Activated naive CD8-positive, alpha-beta T cell treated with anti-CD3 and anti-CD28 coated beads for 36 hours (primary cell): ENCODE results near the gene ABHD2. TPM values are rescaled to one million over a fixed set of nuclear protein-coding genes. Genes with fewer than 3 reads are reported as not detected.
"Not testable (repeated sequence)": the region's sequence is repeated elsewhere in the genome, so short reads cannot be mapped to it uniquely, and the experiment has no call there.

Experiments
- DNase-seq: peaks from one replicate; pipeline ENCODE4 v3.0.0; 2021
- H3K27ac Mint-ChIP-seq: one replicate; pipeline ENCODE4 v1.8.0; 2022; ENCODE audit warnings: mild to moderate bottlenecking, moderate library complexity, mixed read lengths
- H3K27me3 Mint-ChIP-seq: one replicate; pipeline ENCODE4 v1.8.0; 2022; ENCODE audit warnings: mild to moderate bottlenecking, mixed read lengths
- H3K36me3 Mint-ChIP-seq: one replicate; pipeline ENCODE4 v1.8.0; 2021; ENCODE audit warnings: mild to moderate bottlenecking, mixed read lengths
- H3K4me1 Mint-ChIP-seq: one replicate; pipeline ENCODE4 v1.8.0; 2021; ENCODE audit warnings: mixed read lengths
- H3K4me3 Mint-ChIP-seq: one replicate; pipeline ENCODE4 v1.8.0; 2022; ENCODE audit warnings: mild to moderate bottlenecking, moderate library complexity, mixed read lengths
- H3K9me3 Mint-ChIP-seq: one replicate; pipeline ENCODE4 v1.8.0; 2022; ENCODE audit warnings: mixed read lengths
- total RNA-seq, 2 experiments: library from RNA; stranded (reverse); gene quantifications; one replicate each; pipeline ENCODE4 v1.2.3, GENCODE V29; 2021

ABHD2 gene
- total RNA-seq, 2 experiments from 2014 or later: 47.6 to 49.2 TPM

DNA sequence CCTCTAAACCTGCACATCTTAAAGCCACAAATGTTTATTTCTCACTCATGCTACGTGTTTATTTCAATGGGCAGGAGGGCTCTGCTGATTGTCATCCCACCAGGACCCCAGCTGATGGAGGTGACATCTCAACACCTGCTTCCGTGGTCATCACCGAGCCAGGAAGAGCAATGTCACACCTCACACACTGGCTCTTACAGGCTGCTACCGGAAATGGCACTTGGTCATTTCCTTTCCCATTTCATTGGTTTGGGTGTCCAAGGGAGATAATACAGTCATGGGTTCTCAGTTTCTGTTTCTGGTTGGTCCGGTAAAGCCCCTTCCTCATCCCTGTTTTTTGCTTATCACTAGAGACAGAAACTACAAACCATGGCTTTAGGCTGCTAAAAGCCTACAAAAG lies 41.9 kb downstream of the ABHD2 start:
- no peak for DNase-seq
- no peak overlapping the region for H3K4me3 Mint-ChIP-seq
- H3K27me3 Mint-ChIP-seq: no peaks in the 10 kb centered on the region
- H3K36me3 Mint-ChIP-seq: peaks cover 7% of the 10 kb centered on the region
- no peaks in the 10 kb centered on the region for H3K9me3 Mint-ChIP-seq
- H3K4me1 Mint-ChIP-seq: peaks cover 10% of the 10 kb centered on the region
- no peak overlapping the region for H3K27ac Mint-ChIP-seq

- Mint-ChIP-seq H3K4me1 (peaks cover 21% of the 10 kb centered on the region), H3K36me3 (peaks cover 16% of the 10 kb centered on the region), H3K4me3 (no peak overlapping the region), H3K9me3 (peaks cover 2% of the 10 kb centered on the region), H3K27ac (no peak overlapping the region), H3K27me3 (no peaks in the 10 kb centered on the region)
- DNase-seq: no peak
Observed at GRCh38 chr15:89131731-89132130, 43.5 kb downstream of the ABHD2 start.

GRCh38 chr15:89132611-89133507 lies 44.6 kb downstream of the ABHD2 start:
- no peak for DNase-seq
- Mint-ChIP-seq H3K4me1 (peaks cover 29% of the 10 kb centered on the region), H3K4me3 (no peak overlapping the region), H3K9me3 (peaks cover 2% of the 10 kb centered on the region), H3K27me3 (no peaks in the 10 kb centered on the region), H3K36me3 (peaks cover 18% of the 10 kb centered on the region), H3K27ac (no peak overlapping the region)

GRCh38 chr15:89135387-89136077 lies 47.3 kb downstream of the ABHD2 start:
- DNase-seq, H3K9me3 Mint-ChIP-seq, H3K4me3 Mint-ChIP-seq, H3K27me3 Mint-ChIP-seq, H3K27ac Mint-ChIP-seq: not testable (repeated sequence)
- H3K4me1 Mint-ChIP-seq: peaks cover 30% of the 10 kb centered on the region
- H3K36me3 Mint-ChIP-seq: peaks cover 18% of the 10 kb centered on the region

DNA sequence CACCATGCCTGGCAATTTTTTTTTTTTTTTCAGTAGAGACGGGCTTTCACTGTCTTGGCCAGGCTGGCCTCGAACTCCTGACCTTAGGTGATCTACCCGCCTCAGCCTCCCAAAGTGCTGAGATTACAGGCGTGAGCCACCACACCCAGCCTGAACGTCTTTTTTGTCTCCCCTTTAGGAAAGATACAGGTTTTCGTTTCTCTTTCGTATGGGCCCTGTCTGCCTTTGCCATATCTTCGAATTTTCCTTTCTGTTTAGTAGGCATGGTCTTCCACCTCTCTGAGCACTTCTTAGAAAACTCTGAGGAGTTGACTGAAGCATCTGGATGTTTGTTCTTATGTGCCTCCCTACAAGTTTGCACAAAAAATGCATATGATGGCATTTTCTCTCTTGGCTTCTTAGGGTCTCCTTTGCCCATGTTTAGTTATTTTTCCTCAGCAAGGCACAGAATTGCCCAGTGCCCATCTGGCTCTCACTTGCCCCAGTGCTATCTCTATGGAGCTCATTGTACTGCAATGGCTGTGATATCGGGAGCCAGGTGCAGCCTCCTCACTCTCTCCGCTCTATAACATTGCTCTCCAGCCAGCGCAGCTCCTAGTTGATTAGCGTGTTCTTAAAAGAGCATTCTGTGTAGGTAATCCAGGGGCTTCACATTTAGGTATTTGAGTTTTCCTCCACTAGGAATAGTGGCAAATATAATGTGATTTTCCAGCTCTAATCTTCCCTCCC lies 48.0 kb downstream of the ABHD2 start:
- Mint-ChIP-seq H3K27ac (peak overlapping the region; percentile 6), H3K4me3 (no peak overlapping the region), H3K36me3 (peaks cover 15% of the 10 kb centered on the region), H3K4me1 (peaks cover 32% of the 10 kb centered on the region), H3K27me3 (no peaks in the 10 kb centered on the region), H3K9me3 (peaks cover 2% of the 10 kb centered on the region)
- DNase-seq: no peak

DNA sequence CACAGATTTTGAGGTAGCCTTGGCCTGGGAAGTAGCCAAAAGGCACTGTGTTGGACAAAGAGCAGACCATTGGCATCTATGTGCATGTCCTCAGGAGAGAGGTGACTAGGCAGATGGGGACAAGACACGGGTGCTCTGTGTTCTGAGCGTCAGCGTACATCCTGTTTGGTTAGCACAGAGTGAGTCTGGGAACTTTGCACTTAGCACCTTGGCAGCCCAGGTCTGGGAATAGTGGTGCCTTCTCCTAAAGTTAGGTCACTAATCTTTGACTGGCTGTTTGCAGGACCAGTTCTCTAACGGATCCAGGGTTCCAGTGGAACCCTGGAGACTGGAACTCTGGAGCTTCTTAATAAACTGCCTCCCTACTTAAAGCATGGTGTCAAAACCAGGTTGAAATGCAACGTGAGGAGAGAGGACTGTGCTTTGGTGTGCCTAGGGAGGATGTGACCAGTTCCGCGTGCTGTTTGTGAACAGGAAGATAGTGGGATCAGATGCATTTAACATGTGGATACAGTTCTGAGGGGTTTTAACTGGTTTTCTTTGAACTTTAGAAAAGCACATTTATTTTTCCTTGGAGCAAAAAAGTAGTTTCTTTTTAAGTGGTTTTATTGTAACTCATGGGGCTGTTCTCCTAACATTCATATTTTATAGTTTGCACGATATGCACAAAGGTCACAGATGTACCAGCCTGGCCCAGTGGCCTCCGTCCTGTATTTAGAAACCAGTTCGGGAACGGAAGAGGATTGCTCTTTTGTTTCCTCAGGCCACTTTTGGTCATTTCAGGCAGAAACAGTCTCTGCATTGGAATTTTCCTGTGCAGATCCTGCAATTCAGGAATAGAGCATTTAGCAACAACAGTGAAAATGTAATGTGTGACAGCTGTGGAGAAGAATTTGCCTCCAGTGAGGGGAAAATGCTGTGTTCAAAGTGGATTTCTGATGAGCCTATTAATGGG lies 48.8 kb downstream of the ABHD2 start:
- no peak overlapping the region for H3K4me3 Mint-ChIP-seq
- peaks cover 35% of the 10 kb centered on the region for H3K4me1 Mint-ChIP-seq
- peaks cover 15% of the 10 kb centered on the region for H3K36me3 Mint-ChIP-seq
- H3K27ac Mint-ChIP-seq: peak overlapping the region; percentile 6
- DNase-seq: no peak
- no peaks in the 10 kb centered on the region for H3K27me3 Mint-ChIP-seq
- H3K9me3 Mint-ChIP-seq: peaks cover 2% of the 10 kb centered on the region

DNA sequence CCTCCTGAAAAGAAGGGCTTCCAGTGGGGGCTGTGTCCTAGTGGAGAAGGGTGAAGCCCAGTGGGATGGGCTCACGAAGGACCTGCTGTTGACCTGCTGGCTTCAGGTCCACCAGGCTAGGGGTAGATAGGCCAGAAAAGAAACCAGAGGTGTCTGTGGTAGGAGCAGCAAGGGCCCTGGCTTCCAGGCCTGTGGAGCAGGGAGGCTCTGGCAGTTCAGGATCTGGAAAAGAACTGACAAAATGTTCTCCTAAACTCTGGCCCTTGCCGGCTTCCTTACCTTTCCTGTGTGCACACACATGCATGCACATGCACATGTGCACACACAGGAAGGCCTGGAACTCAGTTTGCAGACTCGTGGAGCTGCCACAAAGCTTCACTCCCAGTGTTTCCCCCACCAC lies 49.7 kb downstream of the ABHD2 start:
- H3K9me3 Mint-ChIP-seq: peaks cover 2% of the 10 kb centered on the region
- DNase-seq: no peak
- H3K27me3 Mint-ChIP-seq: no peaks in the 10 kb centered on the region
- H3K27ac Mint-ChIP-seq: no peak overlapping the region
- H3K36me3 Mint-ChIP-seq: peaks cover 15% of the 10 kb centered on the region
- no peak overlapping the region for H3K4me3 Mint-ChIP-seq
- H3K4me1 Mint-ChIP-seq: peaks cover 36% of the 10 kb centered on the region

DNA sequence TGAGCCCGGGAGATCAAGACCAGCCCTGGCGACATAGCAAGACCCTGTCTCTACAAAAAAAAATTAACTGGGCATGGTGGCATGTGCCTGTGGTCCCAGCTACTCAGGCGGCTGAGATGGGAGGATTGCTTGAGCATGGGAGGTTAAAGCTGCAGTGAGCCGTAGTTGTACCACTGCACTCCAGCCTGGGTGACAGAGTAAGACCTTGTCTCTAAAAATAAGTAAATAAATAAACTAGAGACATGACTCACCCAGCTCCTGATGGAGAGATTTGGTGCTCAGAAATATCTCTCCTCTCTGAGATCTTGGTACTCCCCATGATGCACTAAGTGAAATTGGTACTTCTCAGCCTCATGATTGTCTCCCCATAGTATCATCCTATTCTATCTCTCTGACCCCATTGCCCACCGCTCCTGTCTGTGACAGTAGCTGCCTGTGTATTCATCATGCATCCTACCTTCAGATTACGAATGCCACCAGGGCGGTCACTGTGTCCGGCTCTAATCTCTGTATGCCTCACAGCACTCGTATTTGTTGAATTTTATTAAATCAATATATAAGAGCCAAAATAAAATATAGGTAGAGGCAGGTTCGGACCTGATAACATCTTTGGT lies 50.9 kb downstream of the ABHD2 start:
- peaks cover 15% of the 10 kb centered on the region for H3K36me3 Mint-ChIP-seq
- peaks cover 32% of the 10 kb centered on the region for H3K4me1 Mint-ChIP-seq
- no peak overlapping the region for H3K27ac Mint-ChIP-seq
- peaks cover 2% of the 10 kb centered on the region for H3K9me3 Mint-ChIP-seq
- no peak overlapping the region for H3K4me3 Mint-ChIP-seq
- DNase-seq: no peak
- H3K27me3 Mint-ChIP-seq: no peaks in the 10 kb centered on the region

DNA sequence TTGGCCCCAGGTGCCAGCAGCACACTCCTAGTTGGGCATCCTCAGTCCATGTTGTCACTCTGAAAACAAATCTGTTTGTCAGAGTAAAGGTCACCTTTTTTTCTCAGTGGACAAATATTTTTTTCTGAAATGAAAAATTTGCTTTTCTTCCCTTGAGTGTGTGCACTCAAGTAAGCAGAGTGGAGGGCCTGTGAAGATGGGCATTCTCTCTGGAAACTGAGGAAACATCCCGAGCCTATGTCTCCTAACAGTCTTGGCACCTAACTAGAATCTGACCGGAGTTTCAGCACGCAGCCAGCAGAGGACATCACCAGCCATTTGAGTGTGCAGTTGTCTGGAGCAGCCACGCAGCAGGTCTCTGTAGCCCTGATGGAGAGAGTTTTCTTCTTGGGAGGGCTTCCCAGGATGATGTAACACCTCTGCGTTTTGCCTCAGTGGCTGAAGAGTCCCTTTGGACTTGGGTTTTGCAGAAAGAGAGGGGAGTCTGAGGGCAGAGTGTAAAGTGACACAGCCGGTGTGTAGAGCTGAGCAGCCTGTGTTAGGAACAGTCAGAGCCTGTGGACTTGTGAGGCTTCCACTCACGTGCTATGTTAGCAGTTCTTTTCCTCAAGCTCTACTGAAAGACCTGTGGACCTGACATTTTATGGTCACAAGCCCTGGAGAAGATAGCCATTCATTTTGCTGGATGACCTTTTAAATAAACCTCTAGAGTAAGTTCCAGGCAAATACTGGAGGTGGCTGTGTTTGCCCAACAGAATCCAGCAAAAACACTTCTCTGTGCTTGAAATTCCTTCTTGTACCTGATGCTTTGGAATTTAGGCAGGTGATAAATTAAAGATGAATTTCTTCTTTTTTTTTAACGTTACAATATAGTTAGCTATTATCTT lies 51.6 kb downstream of the ABHD2 start:
- Mint-ChIP-seq H3K4me3 (no peak overlapping the region), H3K36me3 (peaks cover 17% of the 10 kb centered on the region), H3K27ac (no peak overlapping the region), H3K4me1 (peaks cover 32% of the 10 kb centered on the region), H3K27me3 (no peaks in the 10 kb centered on the region), H3K9me3 (peaks cover 2% of the 10 kb centered on the region)
- no peak for DNase-seq

GRCh38 chr15:89140595-89140994 lies 52.3 kb downstream of the ABHD2 start:
- DNase-seq: no peak
- Mint-ChIP-seq H3K36me3 (peaks cover 17% of the 10 kb centered on the region), H3K9me3 (peaks cover 2% of the 10 kb centered on the region), H3K27ac (peak overlapping the region; percentile 14), H3K4me3 (no peak overlapping the region), H3K27me3 (no peaks in the 10 kb centered on the region), H3K4me1 (peaks cover 30% of the 10 kb centered on the region)

DNA sequence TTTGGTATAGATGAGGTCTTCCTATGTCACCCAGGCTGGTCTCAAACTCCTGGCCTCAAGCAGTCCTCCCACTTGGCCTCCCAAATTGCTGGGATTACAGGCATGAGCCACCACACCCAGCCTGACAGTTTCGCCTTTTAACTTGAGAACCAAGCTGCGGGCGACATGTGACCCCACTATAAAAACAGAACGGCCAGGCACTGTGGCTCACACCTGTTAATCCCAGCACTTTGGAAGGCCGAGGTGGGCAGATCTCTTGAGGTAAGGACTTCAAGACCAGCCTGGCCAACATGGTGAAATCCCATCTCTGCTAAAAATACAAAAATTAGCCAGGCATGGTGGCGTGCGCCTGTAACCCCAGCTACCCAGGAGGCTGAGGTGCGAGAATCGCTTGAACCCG lies 52.9 kb downstream of the ABHD2 start:
- peaks cover 26% of the 10 kb centered on the region for H3K4me1 Mint-ChIP-seq
- H3K9me3 Mint-ChIP-seq, H3K4me3 Mint-ChIP-seq, DNase-seq, H3K27me3 Mint-ChIP-seq, H3K27ac Mint-ChIP-seq: not testable (repeated sequence)
- H3K36me3 Mint-ChIP-seq: peaks cover 13% of the 10 kb centered on the region

GRCh38 chr15:89141885-89142284 lies 53.6 kb downstream of the ABHD2 start:
- Mint-ChIP-seq H3K9me3 (no peaks in the 10 kb centered on the region), H3K27me3 (no peaks in the 10 kb centered on the region), H3K4me1 (peaks cover 19% of the 10 kb centered on the region), H3K4me3 (no peak overlapping the region), H3K36me3 (peaks cover 7% of the 10 kb centered on the region), H3K27ac (no peak overlapping the region)
- DNase-seq: no peak

DNA sequence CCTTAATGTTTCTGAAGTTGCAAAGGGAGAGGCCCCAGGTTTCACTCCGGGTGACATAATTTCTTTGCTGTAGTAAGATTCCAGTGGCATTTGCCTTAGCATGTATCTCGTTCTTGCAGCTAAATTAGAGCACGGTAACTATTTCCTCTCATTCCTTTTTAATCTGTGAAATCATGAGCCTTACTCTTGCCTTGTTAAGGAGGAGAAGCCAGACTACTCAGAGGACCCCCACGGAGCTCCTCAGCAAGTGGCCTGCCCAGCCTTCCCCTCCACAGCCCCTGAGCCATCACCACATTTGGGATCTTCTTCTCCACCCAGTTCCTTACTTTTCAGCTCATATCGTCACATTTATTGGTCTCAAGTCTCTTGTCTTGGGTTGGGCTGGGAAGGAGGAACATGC lies 54.2 kb downstream of the ABHD2 start:
- Mint-ChIP-seq H3K4me1 (peaks cover 14% of the 10 kb centered on the region), H3K4me3 (no peak overlapping the region), H3K36me3 (peaks cover 5% of the 10 kb centered on the region), H3K27me3 (no peaks in the 10 kb centered on the region), H3K9me3 (no peaks in the 10 kb centered on the region), H3K27ac (no peak overlapping the region)
- DNase-seq: no peak
